Upper lobe of right lung (tissue), 1 donor: Measurements from ENCODE around the gene PDE8A. TPM values are rescaled to one million over a fixed set of nuclear protein-coding genes. Genes with fewer than 3 reads are reported as not detected.

ENCODE experiments used
- ATAC-seq: fragments of 200-7000 bp; cut with Tn5 transposase; one replicate; pipeline ENCODE4 v1.9.1; 2020; ENCODE audit warnings: mild to moderate bottlenecking, moderate library complexity
- DNase-seq: peaks from one replicate; pipeline ENCODE4 v3.0.0-alpha.2; 2020
- H3K27ac ChIP-seq: fragments of 200-600 bp; one replicate; pipeline ENCODE4 v1.8.0; 2022
- H3K27me3 ChIP-seq: fragments of 200-600 bp; one replicate; pipeline ENCODE4 v1.8.0; 2022; ENCODE audit warnings: mild to moderate bottlenecking
- H3K36me3 ChIP-seq: fragments of 200-600 bp; one replicate; pipeline ENCODE4 v1.8.0; 2022
- H3K4me1 ChIP-seq: fragments of 200-600 bp; one replicate; pipeline ENCODE4 v1.8.0; 2022
- H3K4me3 ChIP-seq: fragments of 200-600 bp; one replicate; pipeline ENCODE4 v1.8.0; 2022; ENCODE audit warnings: mild to moderate bottlenecking
- H3K9me3 ChIP-seq: fragments of 200-600 bp; one replicate; pipeline ENCODE4 v1.8.0; 2022
- intact Hi-C: fragments of 100-400 bp; cut with DNase I; formaldehyde crosslinking; loops from one replicate; pipeline ENCODE4 v1.11.0; 2022
- long read RNA-seq: library from polyadenylated mRNA; unstranded; transcript quantifications from one replicate; pipeline ENCODE4 v2.0.0, GENCODE V29; 2021
- total RNA-seq: library from RNA; stranded (reverse); fragmentation: NEBNext Ultra II Directional; extraction: Animal tissue kit (Norgen Biotek cat#: 25700); gene quantifications from one replicate; pipeline ENCODE4 v1.2.1, GENCODE V29; 2021
- TF ChIP-seq, protein P1 (sequence below): fragments of 200-600 bp; IDR thresholded peaks from one replicate; pipeline ENCODE4 v1.8.0; 2022; ENCODE audit warnings: antibody characterized with exemption
- donor health status: DM: no; HTN: yes; CAD: no; lungs with severe emphysema.

PDE8A gene
- total RNA-seq, result 54.7 TPM
- long read RNA-seq, transcript PDE8A-203 (22 exons, 3,912 nt), result major isoform, 51 of 103 reads
- long read RNA-seq, transcript PDE8A-202 (21 exons, 2,663 nt), result minor isoform, 5 of 103 reads
- long read RNA-seq, partial matches to known transcripts, result 8 of 103 reads
- long read RNA-seq, other reads (novel, unspliced or antisense), result 38 of 103 reads

- H3K4me1 ChIP-seq, result peaks cover 27% of the 10 kb centered on the region
- ATAC-seq, result peak; percentile 1
These were observed at the start of gene PDE8A for GRCh38 chr15:84981711-84982300. Gene PDE8A, plus strand, starts transcription at chr15:84981856. Its CDS starts 307 bp downstream, at chr15:84982163.

DNA sequence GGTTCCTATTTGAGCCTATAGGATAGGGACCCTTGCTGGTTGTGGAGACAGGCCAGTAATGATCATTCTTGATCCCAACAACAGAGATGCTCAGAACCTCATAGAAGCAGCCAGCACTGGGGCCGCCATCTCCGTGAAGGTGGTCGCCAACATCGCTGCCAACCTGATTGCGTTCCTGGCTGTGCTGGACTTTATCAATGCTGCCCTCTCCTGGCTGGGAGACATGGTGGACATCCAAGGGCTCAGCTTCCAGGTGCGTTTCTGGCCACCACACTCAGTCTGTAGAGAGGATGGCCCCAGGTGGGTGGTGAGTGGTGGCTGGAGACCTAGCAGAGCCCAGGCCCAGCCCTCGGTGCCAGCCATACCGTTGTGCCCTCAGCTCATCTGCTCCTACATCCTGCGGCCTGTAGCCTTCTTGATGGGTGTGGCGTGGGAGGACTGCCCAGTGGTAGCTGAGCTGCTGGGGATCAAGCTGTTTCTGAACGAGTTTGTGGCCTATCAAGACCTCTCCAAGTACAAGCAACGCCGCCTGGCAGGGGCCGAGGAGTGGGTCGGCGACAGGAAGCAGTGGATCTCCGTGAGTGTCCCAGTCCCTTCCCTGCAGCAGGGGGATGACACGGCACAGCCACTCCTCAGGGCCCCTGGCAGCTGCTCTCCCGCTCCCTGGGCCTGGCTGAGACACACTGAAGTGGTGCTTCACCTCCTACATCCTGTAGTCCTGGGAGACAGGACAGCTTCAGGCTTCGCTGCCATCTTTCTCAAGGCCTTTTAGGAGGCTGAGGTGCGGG is 46.5 kb upstream of the PDE8A start:
- DNase-seq (no peak), ATAC-seq (no peak)
- intact Hi-C loops, result loop anchor here (5.0 kb wide), 1 partner anchor 348 kb away; no protein-coding TSS in a partner anchor
- no peaks in the 10 kb centered on the region for H3K9me3 ChIP-seq
- no peak overlapping the region for H3K27ac ChIP-seq
- no peaks in the 10 kb centered on the region for H3K4me1 ChIP-seq
- no peaks in the 10 kb centered on the region for H3K36me3 ChIP-seq
- no peak overlapping the region for H3K4me3 ChIP-seq
- no peaks in the 10 kb centered on the region for H3K27me3 ChIP-seq
- TF ChIP-seq, protein P1, sequence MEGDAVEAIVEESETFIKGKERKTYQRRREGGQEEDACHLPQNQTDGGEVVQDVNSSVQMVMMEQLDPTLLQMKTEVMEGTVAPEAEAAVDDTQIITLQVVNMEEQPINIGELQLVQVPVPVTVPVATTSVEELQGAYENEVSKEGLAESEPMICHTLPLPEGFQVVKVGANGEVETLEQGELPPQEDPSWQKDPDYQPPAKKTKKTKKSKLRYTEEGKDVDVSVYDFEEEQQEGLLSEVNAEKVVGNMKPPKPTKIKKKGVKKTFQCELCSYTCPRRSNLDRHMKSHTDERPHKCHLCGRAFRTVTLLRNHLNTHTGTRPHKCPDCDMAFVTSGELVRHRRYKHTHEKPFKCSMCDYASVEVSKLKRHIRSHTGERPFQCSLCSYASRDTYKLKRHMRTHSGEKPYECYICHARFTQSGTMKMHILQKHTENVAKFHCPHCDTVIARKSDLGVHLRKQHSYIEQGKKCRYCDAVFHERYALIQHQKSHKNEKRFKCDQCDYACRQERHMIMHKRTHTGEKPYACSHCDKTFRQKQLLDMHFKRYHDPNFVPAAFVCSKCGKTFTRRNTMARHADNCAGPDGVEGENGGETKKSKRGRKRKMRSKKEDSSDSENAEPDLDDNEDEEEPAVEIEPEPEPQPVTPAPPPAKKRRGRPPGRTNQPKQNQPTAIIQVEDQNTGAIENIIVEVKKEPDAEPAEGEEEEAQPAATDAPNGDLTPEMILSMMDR, result no peak

More at GRCh38 chr15:84981711-84982300, at the start of gene PDE8A:
- no peaks in the 10 kb centered on the region for H3K9me3 ChIP-seq
- H3K27ac ChIP-seq, result peak within 1 kb of the TSS; percentile 93
- intact Hi-C loops, result no loop called here
- TF ChIP-seq, protein P1, result no peak
- no peaks in the 10 kb centered on the region for H3K36me3 ChIP-seq
- H3K27me3 ChIP-seq, result no peaks in the 10 kb centered on the region
- DNase-seq, result no peak
- peak within 1 kb of the TSS; percentile 95 for H3K4me3 ChIP-seq

- no peaks in the 10 kb centered on the region for H3K4me1 ChIP-seq
- H3K36me3 ChIP-seq, result no peaks in the 10 kb centered on the region
- TF ChIP-seq, protein P1, result no peak
- peak; percentile 56 for ATAC-seq
- H3K4me3 ChIP-seq, result no peak overlapping the region
- intact Hi-C loops, result no loop called here
- DNase-seq, result no peak
- no peaks in the 10 kb centered on the region for H3K27me3 ChIP-seq
- H3K27ac ChIP-seq, result no peak overlapping the region
- H3K9me3 ChIP-seq, result no peaks in the 10 kb centered on the region
These were observed 44.5 kb upstream of the PDE8A start for GRCh38 chr15:84937144-84937543.

DNA sequence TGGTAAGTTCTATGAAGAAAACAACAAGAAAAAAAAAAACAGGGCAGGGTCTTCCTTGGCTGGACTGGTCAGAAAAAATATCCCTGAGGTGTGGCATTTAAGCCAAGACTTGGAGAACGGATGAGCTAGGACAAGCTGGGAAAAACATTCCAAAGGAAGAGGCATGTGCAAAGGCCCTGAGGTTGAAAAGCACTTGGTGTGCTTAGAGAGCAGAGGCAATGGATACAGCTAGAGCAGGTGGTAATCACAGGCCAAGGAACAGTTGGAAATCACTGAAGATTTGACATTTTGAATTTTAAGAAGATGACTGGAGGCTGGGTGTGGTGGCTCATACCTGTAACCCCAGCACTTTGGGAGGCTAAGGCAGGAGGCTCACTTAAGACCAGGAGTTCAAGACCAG is 42.9 kb upstream of the PDE8A start:
- Histone ChIP-seq H3K9me3 (no peaks in the 10 kb centered on the region), H3K27ac (no peak overlapping the region), H3K4me3 (no peak overlapping the region), H3K36me3 (no peaks in the 10 kb centered on the region), H3K27me3 (no peaks in the 10 kb centered on the region), H3K4me1 (no peaks in the 10 kb centered on the region)
- intact Hi-C loops, result no loop called here
- no peak for ATAC-seq
- no peak for DNase-seq
- TF ChIP-seq, protein P1, result no peak

DNA sequence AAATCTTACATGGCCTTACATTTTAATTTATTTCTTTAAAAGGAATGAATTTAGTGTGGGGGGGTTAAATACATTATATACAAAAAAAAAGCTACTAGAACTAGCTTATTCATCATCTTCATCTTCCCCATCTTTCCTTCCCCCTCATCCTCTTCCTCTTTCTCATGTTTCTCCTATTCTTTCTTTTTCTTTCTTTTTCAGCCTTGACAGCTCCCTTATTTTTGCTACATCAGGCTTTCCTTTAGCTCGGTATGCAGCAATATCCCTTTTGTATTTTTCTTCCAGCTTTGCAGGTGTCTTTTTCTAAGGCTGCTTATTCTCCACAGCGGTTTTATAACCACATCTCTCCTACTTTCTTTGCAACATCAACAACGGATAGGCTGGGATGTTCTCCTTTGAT is 41.3 kb upstream of the PDE8A start:
- no peaks in the 10 kb centered on the region for H3K9me3 ChIP-seq
- H3K4me3 ChIP-seq, result no peak overlapping the region
- H3K27me3 ChIP-seq, result no peaks in the 10 kb centered on the region
- H3K36me3 ChIP-seq, result no peaks in the 10 kb centered on the region
- intact Hi-C loops, result no loop called here
- no peak for DNase-seq
- no peak overlapping the region for H3K27ac ChIP-seq
- H3K4me1 ChIP-seq, result no peaks in the 10 kb centered on the region
- no peak for ATAC-seq
- TF ChIP-seq, protein P1, result no peak
